ENCODE measurements around the gene MAD1L1. TPM values are rescaled to one million over a fixed set of nuclear protein-coding genes. Genes with fewer than 3 reads are reported as not detected.

Gene MAD1L1
- total RNA-seq, 2 donors from 2014 or later: 39.5 to 79.4 TPM

GRCh38 chr7:1901431-1902210, 331.1 kb downstream of the MAD1L1 start:
- Mint-ChIP-seq H3K27ac (no peak overlapping the region), H3K4me3 (no peak overlapping the region), H3K36me3 (no peaks in the 10 kb centered on the region), H3K27me3 (no peaks in the 10 kb centered on the region), H3K4me1 (ENCODE audit: low read depth in 2 of 2) (peaks cover 0 to 8% of the 10 kb centered on the region in 2 donors), H3K9me3 (no peaks in the 10 kb centered on the region)
- ATAC-seq (no peak), DNase-seq (ENCODE audit: low spot score) (peak; percentile 49)

- Mint-ChIP-seq H3K4me1 (ENCODE audit: low read depth in 2 of 2) (peaks cover 0 to 8% of the 10 kb centered on the region in 2 donors), H3K36me3 (no peaks in the 10 kb centered on the region), H3K27me3 (no peaks in the 10 kb centered on the region), H3K9me3 (no peaks in the 10 kb centered on the region), H3K4me3 (no peak overlapping the region), H3K27ac (no peak overlapping the region)
- DNase-seq (ENCODE audit: low spot score) (peak; percentile 25), ATAC-seq (no peak)
Observed at GRCh38 chr7:1900847-1901246, 331.9 kb downstream of the MAD1L1 start.

- Mint-ChIP-seq H3K36me3 (no peaks in the 10 kb centered on the region), H3K4me1 (ENCODE audit: low read depth in 2 of 2) (peaks cover 0 to 8% of the 10 kb centered on the region in 2 donors), H3K27me3 (no peaks in the 10 kb centered on the region), H3K27ac (no peak overlapping the region), H3K9me3 (no peaks in the 10 kb centered on the region), H3K4me3 (no peak overlapping the region)
- peak; percentile 46 for DNase-seq (ENCODE audit: low spot score)
- ATAC-seq: no peak
Observed at GRCh38 chr7:1899951-1900762, 332.6 kb downstream of the MAD1L1 start.

GRCh38 chr7:1899196-1899595, 333.5 kb downstream of the MAD1L1 start:
- no peak overlapping the region for H3K4me3 Mint-ChIP-seq
- DNase-seq (ENCODE audit: low spot score) (no peak), ATAC-seq (no peak)
- no peaks in the 10 kb centered on the region for H3K27me3 Mint-ChIP-seq
- no peak overlapping the region for H3K27ac Mint-ChIP-seq
- H3K9me3 Mint-ChIP-seq: no peaks in the 10 kb centered on the region
- peaks cover 0 to 8% of the 10 kb centered on the region in 2 donors for H3K4me1 Mint-ChIP-seq (ENCODE audit: low read depth in 2 of 2)
- no peaks in the 10 kb centered on the region for H3K36me3 Mint-ChIP-seq

- no peaks in the 10 kb centered on the region for H3K27me3 Mint-ChIP-seq
- peaks cover 0 to 8% of the 10 kb centered on the region in 2 donors for H3K4me1 Mint-ChIP-seq (ENCODE audit: low read depth in 2 of 2)
- no peaks in the 10 kb centered on the region for H3K36me3 Mint-ChIP-seq
- no peak overlapping the region for H3K27ac Mint-ChIP-seq
- H3K9me3 Mint-ChIP-seq: no peaks in the 10 kb centered on the region
- ATAC-seq: peak in 1 of 2 donors; percentile 3
- DNase-seq (ENCODE audit: low spot score): no peak
- H3K4me3 Mint-ChIP-seq: no peak overlapping the region
Observed at GRCh38 chr7:1898628-1899185, 334.0 kb downstream of the MAD1L1 start.

- ATAC-seq (peak in 1 of 2 donors; percentile 2), DNase-seq (ENCODE audit: low spot score) (no peak)
- H3K36me3 Mint-ChIP-seq: no peaks in the 10 kb centered on the region
- no peak overlapping the region for H3K27ac Mint-ChIP-seq
- peaks cover 0 to 8% of the 10 kb centered on the region in 2 donors for H3K4me1 Mint-ChIP-seq (ENCODE audit: low read depth in 2 of 2)
- no peaks in the 10 kb centered on the region for H3K27me3 Mint-ChIP-seq
- H3K4me3 Mint-ChIP-seq: no peak overlapping the region
- H3K9me3 Mint-ChIP-seq: no peaks in the 10 kb centered on the region
Observed at GRCh38 chr7:1897861-1898627, 334.7 kb downstream of the MAD1L1 start.

GRCh38 chr7:1897076-1897860, 335.5 kb downstream of the MAD1L1 start:
- ATAC-seq (no peak), DNase-seq (ENCODE audit: low spot score) (no peak)
- Mint-ChIP-seq H3K4me3 (no peak overlapping the region), H3K9me3 (no peaks in the 10 kb centered on the region), H3K27ac (no peak overlapping the region), H3K4me1 (ENCODE audit: low read depth in 2 of 2) (peaks cover 0 to 8% of the 10 kb centered on the region in 2 donors), H3K36me3 (no peaks in the 10 kb centered on the region), H3K27me3 (no peaks in the 10 kb centered on the region)

- no peaks in the 10 kb centered on the region for H3K36me3 Mint-ChIP-seq
- no peaks in the 10 kb centered on the region for H3K9me3 Mint-ChIP-seq
- H3K4me1 Mint-ChIP-seq (ENCODE audit: low read depth in 2 of 2): peaks cover 0 to 11% of the 10 kb centered on the region in 2 donors
- ATAC-seq (peak in 1 of 2 donors; percentile 17), DNase-seq (ENCODE audit: low spot score) (no peak)
- no peak overlapping the region for H3K27ac Mint-ChIP-seq
- no peaks in the 10 kb centered on the region for H3K27me3 Mint-ChIP-seq
- H3K4me3 Mint-ChIP-seq: no peak overlapping the region
Observed at GRCh38 chr7:1895664-1896515, 336.9 kb downstream of the MAD1L1 start.

- Mint-ChIP-seq H3K9me3 (no peaks in the 10 kb centered on the region), H3K4me3 (no peak overlapping the region), H3K27me3 (no peaks in the 10 kb centered on the region), H3K36me3 (no peaks in the 10 kb centered on the region), H3K4me1 (ENCODE audit: low read depth in 2 of 2) (peaks cover 0 to 14% of the 10 kb centered on the region in 2 donors), H3K27ac (no peak overlapping the region)
- DNase-seq (ENCODE audit: low spot score) (peak; percentile 44), ATAC-seq (no peak)
Observed at GRCh38 chr7:1894906-1895663, 337.7 kb downstream of the MAD1L1 start.

- ATAC-seq (no peak), DNase-seq (ENCODE audit: low spot score) (peak; percentile 55)
- no peaks in the 10 kb centered on the region for H3K27me3 Mint-ChIP-seq
- H3K36me3 Mint-ChIP-seq: no peaks in the 10 kb centered on the region
- peaks cover 5 to 14% of the 10 kb centered on the region in 2 donors for H3K4me1 Mint-ChIP-seq (ENCODE audit: low read depth in 2 of 2)
- no peak overlapping the region for H3K4me3 Mint-ChIP-seq
- H3K27ac Mint-ChIP-seq: no peak overlapping the region
- no peaks in the 10 kb centered on the region for H3K9me3 Mint-ChIP-seq
Observed at GRCh38 chr7:1894313-1894900, 338.3 kb downstream of the MAD1L1 start.

GRCh38 chr7:1893451-1893850, 339.3 kb downstream of the MAD1L1 start:
- H3K27ac Mint-ChIP-seq: no peak overlapping the region
- no peaks in the 10 kb centered on the region for H3K9me3 Mint-ChIP-seq
- no peaks in the 10 kb centered on the region for H3K27me3 Mint-ChIP-seq
- H3K4me3 Mint-ChIP-seq: no peak overlapping the region
- DNase-seq (ENCODE audit: low spot score) (peak; percentile 34), ATAC-seq (no peak)
- peaks cover under 1% of the 10 kb centered on the region for H3K36me3 Mint-ChIP-seq
- peaks cover 6 to 17% of the 10 kb centered on the region in 2 donors for H3K4me1 Mint-ChIP-seq (ENCODE audit: low read depth in 2 of 2)
